Sigmoid colon (tissue), 7 donors: ENCODE measurements around the gene DCAF4. TPM values are rescaled to one million over a fixed set of nuclear protein-coding genes. Genes with fewer than 3 reads are reported as not detected.

Experiments used
- DNase-seq: peaks from one replicate; pipeline ENCODE4 v3.0.0-alpha.2; 2019
- H3K27ac ChIP-seq, 4 donors: fragments of 200-600 bp; sonication (generic); one replicate each; pipeline ENCODE4 v1.5.1; 2016 to 2019; ENCODE audit warnings: mild to moderate bottlenecking in 1 of 4
- H3K27me3 ChIP-seq, 3 donors: fragments of 200-600 bp; sonication (generic); one replicate each; pipeline ENCODE4 v1.5.1; 2019; ENCODE audit warnings: mild to moderate bottlenecking in 1 of 3
- H3K36me3 ChIP-seq, 4 donors: fragments of 200-600 bp; sonication (generic); one replicate each; pipeline ENCODE4 v1.5.1; 2016 to 2019
- H3K4me1 ChIP-seq, 4 donors: fragments of 200-600 bp; sonication (generic); one replicate each; pipeline ENCODE4 v1.5.1; 2017 to 2019
- H3K4me3 ChIP-seq, 4 donors: fragments of 200-600 bp; sonication (generic); one replicate each; pipeline ENCODE4 v1.5.1; 2017 to 2019; ENCODE audit warnings: mild to moderate bottlenecking in 2 of 4, moderate library complexity in 1 of 4
- H3K9me3 ChIP-seq, 4 donors: fragments of 200-600 bp in 3 of 4; sonication (generic) in 3 of 4; one replicate each; pipeline versions ENCODE4 v1.5.1 to v1.6.1; 2013 to 2019
- EP300 ChIP-seq, 4 donors: sonication (generic); formaldehyde crosslinking; IDR thresholded peaks; one replicate each; pipeline ENCODE4 v1.6.1; 2017; ENCODE audit warnings: antibody characterized with exemption in 4 of 4
- POLR2A ChIP-seq, 2 donors: fragments of 450-650 bp; IDR thresholded peaks; one replicate each; pipeline ENCODE4 v1.6.1; 2016; ENCODE audit warnings: antibody characterized with exemption in 2 of 2, mild to moderate bottlenecking in 2 of 2, moderate library complexity in 2 of 2
- POLR2AphosphoS5 ChIP-seq, 4 donors: sonication (generic); formaldehyde crosslinking; IDR thresholded peaks; one replicate each; pipeline ENCODE4 v1.6.1; 2017; ENCODE audit warnings: antibody characterized with exemption in 4 of 4
- WGBS, 2 donors: extraction: QIAGEN DNeasy Blood & Tissue Kit; methylation state at CpG; one replicate each; pipeline ENCODE4 v1.1.7; 2013; 5-methylcytosine and 5-hydroxymethylcytosine counted together
- intact Hi-C: fragments of 100-400 bp; cut with DNase I; formaldehyde crosslinking; loops from one replicate; pipeline ENCODE4 v1.15.1; 2023
- polyA plus RNA-seq, 3 donors: library from polyadenylated mRNA; stranded (reverse); fragments of 200-250 nt; gene quantifications; one replicate each; pipeline ENCODE4 v1.2.3, GENCODE V29; 2013
- total RNA-seq, 4 donors: library from RNA; depleted of rRNA; stranded (reverse); fragments of >200 nt; gene quantifications; one replicate each; pipeline ENCODE4 v1.1.0, GENCODE V29; 2016
- TF ChIP-seq, protein P1 (sequence below), 4 experiments: fragments of 450-650 bp in 3 of 4; fragments of 200-600 bp in 1 of 4; IDR thresholded peaks; one replicate each; pipeline ENCODE4 v1.5.1; 2016 to 2019; ENCODE audit warnings: antibody characterized with exemption in 4 of 4, mild to moderate bottlenecking in 3 of 4, moderate library complexity in 2 of 4
- donor health status: healthy with polysubstance abuse.
- donor health status: Bipolar disorder and iron deficiency.
- donor health status: healthy.

The DCAF4 gene
- total and polyA plus RNA-seq, 7 donors = 5.8 to 20.9 (median 13.2) TPM

DNA sequence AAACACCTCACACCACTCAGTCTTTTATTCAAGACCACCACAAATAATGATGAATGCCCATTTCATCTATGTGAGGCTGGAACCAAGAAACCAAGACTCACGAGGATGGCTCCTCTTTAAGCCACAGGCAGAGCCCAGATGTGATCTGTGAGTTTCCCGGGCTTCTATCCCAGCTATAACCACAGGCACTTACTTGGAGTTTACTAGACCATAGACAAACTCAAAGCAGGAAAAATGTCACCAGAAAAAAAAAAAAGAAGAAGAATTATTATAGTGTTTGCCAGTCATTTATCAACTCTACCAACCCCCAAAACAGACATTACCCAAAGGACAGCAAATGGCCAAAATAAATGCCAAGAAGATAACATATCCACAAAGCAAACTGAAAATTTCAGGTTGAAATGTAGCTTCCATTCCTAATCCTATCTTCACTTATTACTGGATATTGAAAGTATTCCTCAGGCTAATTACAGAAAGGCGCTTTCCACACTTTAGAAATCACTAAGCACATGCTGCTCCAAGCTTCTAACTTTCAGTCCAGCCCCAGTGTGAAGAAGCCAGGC, 56.0 kb downstream of the DCAF4 start:
- TF ChIP-seq POLR2A (IDR thresholded peaks at IDR 0.05) = no peak
- no peak for TF ChIP-seq EP300 (IDR thresholded peaks at IDR 0.05)
- no peak for TF ChIP-seq POLR2AphosphoS5 (IDR thresholded peaks at IDR 0.05)
- TF ChIP-seq, protein P1, sequence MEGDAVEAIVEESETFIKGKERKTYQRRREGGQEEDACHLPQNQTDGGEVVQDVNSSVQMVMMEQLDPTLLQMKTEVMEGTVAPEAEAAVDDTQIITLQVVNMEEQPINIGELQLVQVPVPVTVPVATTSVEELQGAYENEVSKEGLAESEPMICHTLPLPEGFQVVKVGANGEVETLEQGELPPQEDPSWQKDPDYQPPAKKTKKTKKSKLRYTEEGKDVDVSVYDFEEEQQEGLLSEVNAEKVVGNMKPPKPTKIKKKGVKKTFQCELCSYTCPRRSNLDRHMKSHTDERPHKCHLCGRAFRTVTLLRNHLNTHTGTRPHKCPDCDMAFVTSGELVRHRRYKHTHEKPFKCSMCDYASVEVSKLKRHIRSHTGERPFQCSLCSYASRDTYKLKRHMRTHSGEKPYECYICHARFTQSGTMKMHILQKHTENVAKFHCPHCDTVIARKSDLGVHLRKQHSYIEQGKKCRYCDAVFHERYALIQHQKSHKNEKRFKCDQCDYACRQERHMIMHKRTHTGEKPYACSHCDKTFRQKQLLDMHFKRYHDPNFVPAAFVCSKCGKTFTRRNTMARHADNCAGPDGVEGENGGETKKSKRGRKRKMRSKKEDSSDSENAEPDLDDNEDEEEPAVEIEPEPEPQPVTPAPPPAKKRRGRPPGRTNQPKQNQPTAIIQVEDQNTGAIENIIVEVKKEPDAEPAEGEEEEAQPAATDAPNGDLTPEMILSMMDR (IDR thresholded peaks at IDR 0.05) = no peak
- no peak overlapping the region for H3K4me3 ChIP-seq
- H3K36me3 ChIP-seq = peaks cover 0 to 84% (median 19%) of the 10 kb centered on the region in 4 donors
- no peak for DNase-seq
- no peaks in the 10 kb centered on the region for H3K4me1 ChIP-seq
- H3K27ac ChIP-seq = no peak overlapping the region
- 61 to 91% methylated on average over 3 of the region's 3 CpGs for WGBS, 2 donors
- no peaks in the 10 kb centered on the region for H3K27me3 ChIP-seq
- no peaks in the 10 kb centered on the region for H3K9me3 ChIP-seq
- intact Hi-C loops = no loop called here

DNA sequence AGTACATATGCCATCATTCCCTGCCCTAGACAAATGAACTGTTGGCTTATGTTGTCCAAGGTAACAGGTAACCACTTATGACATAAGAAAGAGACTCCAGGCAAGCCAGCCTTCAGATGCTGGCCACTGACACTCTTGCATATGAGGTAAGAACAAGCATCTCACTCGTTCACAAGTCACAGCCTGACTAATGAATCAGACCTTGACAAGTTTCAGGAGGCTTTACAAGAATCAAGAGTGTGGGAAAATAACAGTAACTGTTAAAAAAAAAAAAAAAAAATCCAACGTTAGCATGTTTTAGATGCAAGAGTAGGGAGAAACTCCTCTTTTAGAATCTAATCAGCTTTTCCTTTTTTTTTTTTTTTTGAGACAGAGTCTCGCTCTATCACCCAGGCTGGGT, 60.0 kb downstream of the DCAF4 start:
- H3K27me3 ChIP-seq = no peaks in the 10 kb centered on the region
- H3K27ac ChIP-seq = no peak overlapping the region
- H3K9me3 ChIP-seq = no peaks in the 10 kb centered on the region
- intact Hi-C loops = no loop called here
- H3K4me3 ChIP-seq = no peak overlapping the region
- TF ChIP-seq POLR2A (IDR thresholded peaks at IDR 0.05) (no peak), EP300 (IDR thresholded peaks at IDR 0.05) (no peak), POLR2AphosphoS5 (IDR thresholded peaks at IDR 0.05) (no peak)
- TF ChIP-seq, protein P1 (IDR thresholded peaks at IDR 0.05) = no peak
- WGBS, 2 donors = 81 to 89% methylated on average over 3 of the region's 3 CpGs
- peaks cover 0 to 65% (median 12%) of the 10 kb centered on the region in 4 donors for H3K36me3 ChIP-seq
- no peak for DNase-seq
- no peaks in the 10 kb centered on the region for H3K4me1 ChIP-seq

DNA sequence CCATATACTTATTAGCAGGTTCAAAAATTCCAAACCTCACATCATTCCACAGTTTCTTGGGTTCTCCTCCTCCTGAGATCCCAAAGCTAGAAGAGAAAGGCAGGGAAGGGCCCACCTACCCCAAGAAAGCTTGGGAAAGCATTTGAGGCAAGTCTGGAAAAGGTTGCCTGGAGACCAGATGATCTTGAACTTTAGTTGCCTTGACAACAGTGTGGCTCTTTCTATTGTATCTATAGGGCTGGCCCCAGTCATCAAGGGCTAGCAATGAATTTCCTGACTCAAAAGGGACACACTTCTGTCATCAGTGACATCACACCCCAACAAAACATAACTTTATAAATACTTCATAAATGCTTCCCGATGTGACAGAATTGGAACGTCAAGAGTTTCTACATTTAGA, 60.6 kb downstream of the DCAF4 start:
- no peaks in the 10 kb centered on the region for H3K4me1 ChIP-seq
- no peak overlapping the region for H3K27ac ChIP-seq
- no peak overlapping the region for H3K4me3 ChIP-seq
- WGBS, 2 donors = 90 to 92% methylated on average over 2 of the region's 2 CpGs
- no peak for TF ChIP-seq POLR2AphosphoS5 (IDR thresholded peaks at IDR 0.05)
- no peak for TF ChIP-seq POLR2A (IDR thresholded peaks at IDR 0.05)
- no peak for TF ChIP-seq EP300 (IDR thresholded peaks at IDR 0.05)
- TF ChIP-seq, protein P1 (IDR thresholded peaks at IDR 0.05) = no peak
- no peaks in the 10 kb centered on the region for H3K27me3 ChIP-seq
- H3K36me3 ChIP-seq = peaks cover 1 to 65% (median 12%) of the 10 kb centered on the region in 4 donors
- H3K9me3 ChIP-seq = no peaks in the 10 kb centered on the region
- intact Hi-C loops = no loop called here
- DNase-seq = no peak

DNA sequence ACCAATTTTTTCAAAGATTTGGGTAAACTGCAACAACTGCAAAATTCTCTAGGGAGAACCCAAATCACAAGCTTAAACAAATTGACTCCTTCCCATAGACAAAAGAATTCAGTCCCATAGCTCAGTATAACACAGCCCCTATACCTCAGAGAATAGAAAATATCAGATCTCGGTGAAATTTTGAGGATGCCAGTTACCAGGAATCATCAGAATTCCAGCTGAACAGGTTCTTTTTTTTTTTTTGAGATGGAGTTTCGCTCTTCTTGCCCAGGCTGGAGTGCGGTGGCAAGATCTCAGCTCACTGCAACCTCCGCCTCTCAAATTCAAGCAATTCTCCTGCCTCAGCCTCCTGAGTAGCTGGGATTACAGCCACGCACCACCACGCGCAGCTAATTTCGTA, 63.9 kb downstream of the DCAF4 start:
- Histone ChIP-seq H3K9me3 (no peaks in the 10 kb centered on the region), H3K36me3 (peaks cover 15 to 67% (median 20%) of the 10 kb centered on the region in 4 donors), H3K4me3 (no peak overlapping the region), H3K27ac (no peak overlapping the region), H3K27me3 (no peaks in the 10 kb centered on the region), H3K4me1 (no peaks in the 10 kb centered on the region)
- intact Hi-C loops = no loop called here
- no peak for TF ChIP-seq POLR2A (IDR thresholded peaks at IDR 0.05)
- no peak for TF ChIP-seq EP300 (IDR thresholded peaks at IDR 0.05)
- TF ChIP-seq, protein P1 (IDR thresholded peaks at IDR 0.05) = no peak
- no peak for TF ChIP-seq POLR2AphosphoS5 (IDR thresholded peaks at IDR 0.05)
- WGBS, 2 donors = 98% methylated on average over 8 of the region's 8 CpGs
- no peak for DNase-seq

DNA sequence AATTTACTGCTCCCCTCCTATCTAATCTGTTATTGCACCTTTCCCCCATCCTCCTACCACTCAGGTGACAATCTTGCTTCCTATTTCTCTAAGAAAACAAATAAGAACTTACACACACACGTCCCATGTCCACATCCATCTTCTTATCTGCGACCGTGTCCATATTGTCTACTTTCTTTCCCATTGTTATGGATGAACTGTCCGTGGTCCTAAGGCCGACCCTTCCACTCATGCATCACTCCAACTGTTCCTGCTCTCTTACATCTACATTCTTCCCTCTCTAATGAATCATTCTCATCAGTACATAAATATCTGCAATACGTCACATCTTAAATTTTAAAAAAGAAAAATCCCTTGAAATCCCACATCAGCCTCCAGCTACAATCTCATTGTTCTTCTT, 70.7 kb downstream of the DCAF4 start:
- H3K9me3 ChIP-seq = no peaks in the 10 kb centered on the region
- WGBS, 2 donors = 92 to 93% methylated on average over 6 of the region's 6 CpGs
- H3K36me3 ChIP-seq = peaks cover 27 to 60% (median 28%) of the 10 kb centered on the region in 4 donors

More for the DNA sequence above, 70.7 kb downstream of the DCAF4 start:
- Histone ChIP-seq H3K27me3 (no peaks in the 10 kb centered on the region), H3K27ac (no peak overlapping the region), H3K4me3 (no peak overlapping the region), H3K4me1 (peaks cover 0 to 3% (median under 1%) of the 10 kb centered on the region in 4 donors)
- intact Hi-C loops = no loop called here
- TF ChIP-seq EP300 (IDR thresholded peaks at IDR 0.05) = no peak
- no peak for TF ChIP-seq POLR2A (IDR thresholded peaks at IDR 0.05)
- TF ChIP-seq, protein P1 (IDR thresholded peaks at IDR 0.05) = no peak
- DNase-seq = no peak
